ENCODE measurements around the gene GSN.
"Not testable (repeated sequence)": the region's sequence is repeated elsewhere in the genome, so short reads cannot be mapped to it uniquely, and the experiment has no call there.

Gene GSN

GRCh38 chr9:121285835-121286687, 18.1 kb downstream of the GSN start:
- DNase-seq (ENCODE audit: insufficient read length, low spot score) (no peak), FAIRE-seq (no peak)

DNA sequence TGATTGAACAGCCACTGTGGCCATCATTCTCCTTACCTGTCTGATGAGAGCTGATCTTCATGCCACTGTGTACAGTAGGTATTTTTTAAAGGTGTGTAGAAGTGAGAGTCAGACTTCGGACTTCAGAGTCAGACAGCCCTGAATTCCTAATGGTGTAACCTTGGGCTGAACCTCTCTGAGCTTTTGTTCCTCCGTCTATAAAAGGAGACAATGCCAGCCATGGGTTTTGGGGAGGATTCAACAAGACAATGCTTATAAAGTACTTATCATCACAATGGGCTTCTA, 18.7 kb downstream of the GSN start:
- no peak for FAIRE-seq
- DNase-seq (ENCODE audit: insufficient read length, low spot score), result no peak

GRCh38 chr9:121286973-121287741, 19.2 kb downstream of the GSN start:
- DNase-seq (ENCODE audit: insufficient read length, low spot score), result no peak
- no peak for FAIRE-seq

GRCh38 chr9:121288673-121289025, 20.7 kb downstream of the GSN start:
- FAIRE-seq (no peak), DNase-seq (ENCODE audit: insufficient read length, low spot score) (no peak)

GRCh38 chr9:121289026-121289771, 21.2 kb downstream of the GSN start:
- no peak for FAIRE-seq
- no peak for DNase-seq (ENCODE audit: insufficient read length, low spot score)

- FAIRE-seq (no peak), DNase-seq (ENCODE audit: insufficient read length, low spot score) (no peak)
Observed at GRCh38 chr9:121289772-121290370, 21.9 kb downstream of the GSN start.

DNA sequence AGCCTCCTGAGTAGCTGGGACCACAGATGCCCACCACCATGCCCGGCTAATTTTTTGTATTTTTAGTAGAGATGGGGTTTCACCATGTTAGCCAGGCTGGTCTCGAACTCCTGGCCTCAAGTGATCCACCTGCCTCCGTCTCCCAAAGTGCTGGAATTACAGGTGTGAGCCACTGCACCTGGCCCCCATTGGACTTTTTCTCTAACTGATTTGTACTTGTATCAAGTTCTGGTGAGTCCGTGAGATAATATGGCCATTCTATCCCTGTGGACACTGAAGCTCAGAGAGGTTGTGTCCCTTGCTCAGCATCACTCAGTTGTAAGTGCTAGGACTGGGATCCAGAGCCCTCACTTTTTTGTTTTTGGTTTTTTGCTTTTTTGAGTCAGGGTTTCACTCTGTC, 23.6 kb downstream of the GSN start:
- not testable (repeated sequence) for FAIRE-seq; DNase-seq (ENCODE audit: insufficient read length, low spot score)

- DNase-seq (ENCODE audit: insufficient read length, low spot score) (no peak), FAIRE-seq (no peak)
Observed at GRCh38 chr9:121292051-121292450, 24.1 kb downstream of the GSN start.

- DNase-seq (ENCODE audit: insufficient read length, low spot score) (no peak), FAIRE-seq (no peak)
Observed at GRCh38 chr9:121292801-121293241, 24.9 kb downstream of the GSN start.

DNA sequence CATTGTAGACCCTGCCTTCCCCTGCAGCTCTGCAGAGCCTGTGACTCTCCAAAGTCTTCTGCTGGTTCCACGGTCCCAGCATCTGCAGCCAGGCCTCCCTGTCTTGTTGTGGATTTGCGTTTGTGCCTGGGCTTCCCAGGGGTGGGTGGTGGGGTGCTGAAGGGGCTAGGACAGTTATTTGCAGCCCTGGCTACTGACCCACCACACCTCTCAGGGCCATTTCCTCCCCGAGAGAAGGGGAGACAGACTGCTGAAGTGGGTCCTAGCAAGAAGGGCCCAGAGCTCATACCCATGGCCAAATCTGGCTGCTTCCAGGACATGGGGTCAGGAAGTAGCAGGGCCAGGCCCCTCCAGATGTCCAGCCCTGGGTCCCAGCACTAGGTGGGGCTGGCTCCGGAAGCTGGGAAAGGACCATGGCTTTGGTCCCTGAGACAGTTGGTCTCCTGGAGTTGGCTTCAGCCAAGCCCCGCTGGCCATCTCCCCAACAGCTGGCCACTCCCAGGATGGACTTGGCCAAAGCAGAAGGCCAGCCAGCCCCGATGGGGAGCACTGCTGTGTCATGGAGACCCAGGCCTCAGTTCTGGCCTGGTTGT, 26.3 kb downstream of the GSN start:
- FAIRE-seq (no peak), DNase-seq (ENCODE audit: insufficient read length, low spot score) (no peak)

DNA sequence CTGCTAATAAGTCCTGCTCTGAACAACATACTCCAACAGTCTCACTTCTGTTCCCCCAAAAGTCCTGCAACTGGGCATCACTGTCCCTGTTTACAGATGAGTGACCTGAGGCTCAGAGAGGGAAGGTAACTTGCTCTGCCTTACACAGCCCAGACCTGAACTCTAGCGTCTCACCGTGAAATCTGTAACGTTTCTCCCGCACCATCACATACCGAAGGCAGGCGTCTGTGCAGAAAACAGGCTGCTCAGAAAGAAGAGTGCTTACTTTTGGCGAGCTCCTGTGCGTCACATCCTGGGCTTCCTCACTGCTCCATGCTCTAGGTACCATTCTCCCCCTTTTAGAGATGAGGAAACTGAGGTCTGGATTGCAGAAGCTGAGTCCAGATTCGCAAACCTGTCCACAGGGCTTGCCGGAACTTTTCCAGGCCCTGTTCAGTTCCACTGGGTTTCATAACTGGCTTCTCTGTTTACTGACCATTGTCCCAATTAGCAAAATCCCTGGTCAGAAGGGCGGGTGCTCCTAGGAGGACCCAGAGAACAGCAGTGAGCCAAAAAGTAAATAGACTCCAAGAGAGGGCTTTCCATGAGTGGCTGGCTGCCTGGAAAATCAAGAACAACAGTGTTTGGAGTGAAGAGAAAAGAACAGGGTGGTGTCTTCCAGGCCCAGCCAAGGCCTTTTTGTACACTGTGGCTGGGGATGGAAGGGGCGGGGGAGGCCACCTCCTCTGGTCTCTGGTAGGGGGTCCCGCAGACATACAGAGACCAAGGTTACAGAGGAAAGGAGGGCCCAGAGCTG, 27.1 kb downstream of the GSN start:
- DNase-seq (ENCODE audit: insufficient read length, low spot score) (no peak), FAIRE-seq (no peak)

DNA sequence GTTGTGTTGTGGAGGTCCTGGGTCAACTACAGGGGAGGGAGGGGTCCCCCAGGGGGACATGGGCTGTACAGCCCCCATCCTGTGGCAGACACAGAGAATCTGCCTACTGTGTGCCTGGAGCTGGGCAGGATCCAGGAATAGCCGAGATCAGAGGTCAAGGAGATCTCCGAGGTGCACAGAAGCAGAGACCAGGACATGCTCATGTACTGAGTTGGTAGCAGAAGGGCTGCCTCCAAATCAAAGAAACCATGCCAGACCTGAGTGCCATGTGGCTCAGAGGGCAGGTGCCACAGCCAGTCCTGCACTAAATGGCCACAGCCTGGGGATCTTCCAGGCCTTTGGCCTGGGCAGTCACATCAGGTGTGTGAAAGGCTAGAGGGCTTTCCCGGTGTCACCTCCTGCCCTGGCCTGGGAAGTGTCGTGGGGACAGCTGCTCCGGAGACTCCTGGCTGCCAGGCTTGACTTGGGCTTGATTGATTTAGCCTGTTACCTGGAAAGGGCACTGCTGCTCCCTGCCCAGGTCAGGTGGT, 27.8 kb downstream of the GSN start:
- no peak for FAIRE-seq
- DNase-seq (ENCODE audit: insufficient read length, low spot score), result no peak

DNA sequence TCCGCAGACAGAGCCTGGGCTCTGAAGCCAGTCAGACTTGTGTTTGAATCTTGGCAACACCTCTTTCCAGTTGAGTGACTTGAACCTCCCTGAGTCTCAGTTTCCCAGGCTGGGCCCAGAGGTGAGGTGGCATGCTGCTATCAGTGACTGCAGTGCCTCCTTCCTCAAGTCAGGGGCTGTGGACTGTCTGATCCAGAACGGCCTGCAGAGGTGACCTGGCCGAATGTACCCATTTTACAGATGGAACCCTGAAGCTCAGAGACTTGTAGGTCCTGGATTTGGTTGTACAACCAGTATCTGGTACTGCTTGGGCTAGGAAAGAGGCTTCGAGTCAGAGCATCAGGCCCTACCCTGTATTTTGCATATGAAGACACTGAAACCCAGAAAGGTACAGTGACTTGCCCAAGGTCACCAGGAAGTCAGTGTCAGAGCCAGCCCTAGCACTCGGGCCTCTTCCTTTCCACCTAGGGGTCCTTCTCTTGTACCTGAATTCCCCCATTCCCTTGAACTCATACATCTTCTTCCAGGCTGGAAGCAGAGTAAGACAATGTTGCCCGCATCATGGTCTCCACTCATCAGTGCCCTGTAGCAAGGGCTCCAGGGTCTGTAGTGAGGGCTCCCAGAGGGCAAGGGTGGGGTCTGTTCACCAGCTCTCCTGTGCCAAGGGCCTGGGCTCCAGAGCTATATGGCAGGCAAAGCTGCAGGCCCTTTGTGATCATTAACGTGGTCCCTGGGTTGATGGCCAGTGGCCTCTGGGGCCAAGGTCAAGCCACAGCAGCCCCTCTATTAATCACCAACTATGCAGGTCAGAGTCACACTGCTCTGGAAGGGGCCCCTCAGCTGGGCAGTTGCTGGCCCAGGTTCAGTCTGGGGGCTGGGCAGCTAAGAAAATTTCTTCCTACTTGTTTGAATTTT, 28.5 kb downstream of the GSN start:
- FAIRE-seq (no peak), DNase-seq (ENCODE audit: insufficient read length, low spot score) (no peak)

GRCh38 chr9:121297389-121297788, 29.4 kb downstream of the GSN start:
- no peak for DNase-seq (ENCODE audit: insufficient read length, low spot score)
- no peak for FAIRE-seq

DNA sequence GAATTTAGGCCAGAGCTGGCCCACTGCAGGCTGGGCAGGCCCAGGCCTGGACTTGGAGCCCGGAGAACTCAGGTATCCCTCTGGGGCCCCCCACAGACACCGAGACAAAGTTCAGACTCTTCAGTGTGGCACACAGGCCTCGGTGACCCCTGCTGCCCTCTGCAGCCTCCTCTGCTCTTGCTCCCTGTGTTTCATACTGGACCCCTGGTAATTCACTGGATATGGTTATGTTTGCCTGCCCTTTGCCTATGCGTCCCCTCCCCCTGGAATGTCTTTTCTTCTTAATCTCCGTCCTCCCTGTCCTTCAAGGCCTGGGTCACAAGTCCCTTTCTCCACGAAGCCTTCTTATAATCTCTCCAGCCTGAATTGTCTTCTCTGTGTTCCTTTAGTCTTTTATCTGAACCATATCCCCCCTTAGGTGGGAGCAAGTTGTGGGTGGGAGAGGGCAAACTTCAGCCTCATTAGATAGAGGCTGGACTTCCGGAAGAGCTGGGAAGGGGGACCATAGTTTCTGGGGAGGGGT, 30.1 kb downstream of the GSN start:
- FAIRE-seq, result no peak
- DNase-seq (ENCODE audit: insufficient read length, low spot score), result no peak

DNA sequence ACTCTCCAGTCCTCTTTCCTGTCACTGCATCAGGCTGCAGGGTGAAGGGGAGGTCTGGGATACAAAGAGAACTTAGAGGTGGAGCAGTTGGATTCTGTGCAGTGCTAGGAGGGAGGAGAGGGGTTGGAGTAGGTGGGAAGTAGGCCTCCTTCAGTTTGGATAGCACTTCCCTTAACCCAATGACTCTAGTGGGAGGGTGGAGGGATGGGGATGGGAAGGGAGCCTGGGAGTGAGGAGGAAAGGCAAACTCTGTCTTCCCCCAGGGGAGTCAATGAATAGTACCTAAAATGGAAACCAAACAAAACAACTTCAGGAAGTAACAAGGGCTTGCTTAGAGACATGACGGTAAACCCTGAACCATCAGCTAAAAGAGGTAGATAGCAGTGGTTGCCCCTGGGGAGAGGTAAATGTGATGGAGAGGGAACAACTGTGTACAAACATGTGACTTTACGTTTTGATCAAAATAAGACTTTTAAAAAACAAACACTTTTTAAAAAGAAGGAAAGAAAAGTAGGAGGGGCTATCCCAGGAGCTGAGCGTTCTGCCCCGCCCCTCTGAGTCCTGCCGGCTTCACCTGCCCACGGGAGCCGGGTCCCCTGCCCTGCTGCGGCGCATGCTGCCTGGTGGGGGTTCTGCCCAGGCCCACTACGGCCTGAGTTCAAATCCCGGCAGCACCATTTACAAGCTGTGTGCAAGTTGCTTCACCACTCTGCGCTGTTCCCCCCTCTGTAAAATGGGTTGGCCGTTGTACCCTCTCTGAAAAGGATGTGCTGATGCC, 30.9 kb downstream of the GSN start:
- FAIRE-seq, result no peak
- no peak for DNase-seq (ENCODE audit: insufficient read length, low spot score)

- DNase-seq (ENCODE audit: insufficient read length, low spot score), result peak; percentile 36
- no peak for FAIRE-seq
Observed at GRCh38 chr9:121299467-121300282, 31.7 kb downstream of the GSN start.

Measured in GM19239 (cell line).